NK-92 (cell line): Measurements from ENCODE around the gene MTREX.

Experiments used
- DNase-seq: peaks from one replicate; lab custom pipeline; 2025; ENCODE audit not compliant: unreplicated experiment; lab: John Stamatoyannopoulos, UW

Gene MTREX

GRCh38 chr5:55427157-55427556 is 119.4 kb downstream of the MTREX start:
- no peak for DNase-seq

DNA sequence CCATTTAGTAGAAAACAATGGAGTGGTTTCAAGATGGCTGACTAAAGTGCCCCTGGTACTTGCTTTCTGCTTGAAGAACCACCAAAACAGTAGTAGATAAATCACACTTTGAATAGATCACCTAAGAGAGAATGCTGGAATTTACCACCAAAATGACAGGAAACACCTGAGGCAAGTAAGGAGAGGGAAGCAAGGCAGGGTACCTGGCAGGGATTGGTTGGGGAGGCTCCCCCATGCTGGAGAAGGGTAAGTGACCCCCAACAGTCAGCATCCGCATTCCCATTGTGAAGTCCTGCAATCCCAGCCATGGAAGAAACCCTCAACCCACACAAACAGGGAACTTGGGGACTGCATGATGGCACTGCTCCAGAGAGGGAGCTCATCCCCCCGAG is 121.4 kb downstream of the MTREX start:
- DNase-seq = no peak

- DNase-seq = no peak
These were observed 121.9 kb downstream of the MTREX start for GRCh38 chr5:55429613-55430253.

DNA sequence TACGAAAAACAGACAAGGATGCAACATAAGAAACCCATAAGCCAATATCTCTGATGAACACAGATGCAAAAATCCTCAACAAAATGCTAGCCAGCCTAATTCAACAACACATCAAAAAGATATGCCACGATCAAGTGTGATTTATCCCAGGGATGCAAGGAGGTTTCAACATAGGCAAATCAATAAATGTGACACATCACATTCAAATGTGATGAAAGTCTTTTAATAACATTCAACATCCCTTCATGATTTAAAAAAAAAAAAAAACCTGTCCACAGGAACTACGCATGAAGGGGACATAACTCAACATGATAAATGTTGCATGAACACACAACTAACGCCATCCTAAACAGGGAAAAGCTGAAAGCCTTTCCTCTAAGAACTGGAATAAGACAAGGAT is 124.8 kb downstream of the MTREX start:
- DNase-seq = no peak

- DNase-seq = no peak
These were observed 129.7 kb downstream of the MTREX start for GRCh38 chr5:55437452-55437851.

DNA sequence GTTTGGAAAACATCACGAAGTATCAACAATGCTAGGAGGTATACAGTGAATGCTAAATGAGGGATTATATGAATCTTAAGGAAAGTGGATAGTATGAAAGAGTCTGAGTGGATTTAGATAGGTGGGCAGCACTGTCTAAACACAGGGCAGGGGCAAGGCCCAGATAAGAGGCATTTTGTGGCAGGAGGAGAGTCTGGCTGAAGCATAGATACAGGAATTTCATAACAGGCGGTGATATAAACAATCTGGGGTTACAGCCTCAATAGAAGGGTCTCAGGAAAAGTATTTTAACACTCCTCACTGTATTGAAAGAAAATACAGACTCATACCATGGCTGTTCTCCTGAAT is 130.0 kb downstream of the MTREX start:
- no peak for DNase-seq

DNA sequence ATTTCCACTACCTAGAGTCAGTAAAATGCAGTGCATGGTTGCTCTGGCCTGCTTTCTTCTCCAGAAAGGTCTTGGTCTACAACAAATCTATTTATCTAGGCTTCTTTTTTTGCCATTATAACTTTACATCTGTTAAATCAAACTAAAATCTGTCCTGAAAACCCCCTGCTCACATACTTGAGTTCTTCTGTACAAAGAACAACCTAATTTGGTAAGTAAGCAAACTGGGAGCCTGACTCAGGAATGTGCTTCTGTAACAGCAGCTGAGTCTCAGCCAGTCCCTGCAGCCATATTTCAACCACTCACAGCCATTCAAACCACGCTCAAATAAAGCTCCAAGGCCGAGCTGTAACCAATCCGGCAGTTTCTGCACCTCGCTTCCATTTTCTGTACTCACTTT is 131.2 kb downstream of the MTREX start:
- DNase-seq = no peak

- no peak for DNase-seq
These were observed 132.4 kb downstream of the MTREX start for GRCh38 chr5:55440188-55440646.

DNA sequence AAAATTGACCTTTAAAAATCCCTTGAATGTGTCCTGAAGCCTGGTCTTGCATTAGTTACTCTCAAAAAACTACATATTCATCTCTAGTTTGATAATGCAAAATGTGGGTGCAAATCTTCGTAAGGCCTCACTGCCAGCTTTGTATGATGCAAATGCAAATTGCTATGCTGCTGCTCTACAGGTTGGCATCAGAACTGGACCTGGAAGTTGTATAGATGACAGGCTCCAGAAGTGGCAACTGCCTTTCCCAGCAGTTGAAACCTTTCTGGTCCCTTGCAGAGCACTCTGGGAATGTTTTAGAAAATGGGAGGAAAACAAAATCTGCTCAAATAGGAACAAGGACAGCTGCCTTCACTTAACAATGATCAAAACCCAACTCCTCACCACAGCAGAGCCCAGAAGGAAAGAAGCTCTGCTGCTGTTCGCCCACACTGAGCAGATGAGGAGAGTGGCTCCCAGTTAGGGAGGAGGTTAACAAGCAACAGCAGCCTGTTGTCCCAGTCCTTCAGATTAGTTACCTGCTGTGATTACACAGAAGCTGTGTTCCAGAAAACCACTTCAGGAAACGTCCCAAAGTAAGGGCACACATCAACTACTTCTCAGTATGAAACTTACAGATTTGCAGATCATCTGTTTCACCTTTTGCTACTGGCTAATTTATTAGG is 133.4 kb downstream of the MTREX start:
- no peak for DNase-seq

- DNase-seq = no peak
These were observed 134.2 kb downstream of the MTREX start for GRCh38 chr5:55441954-55442353.

DNA sequence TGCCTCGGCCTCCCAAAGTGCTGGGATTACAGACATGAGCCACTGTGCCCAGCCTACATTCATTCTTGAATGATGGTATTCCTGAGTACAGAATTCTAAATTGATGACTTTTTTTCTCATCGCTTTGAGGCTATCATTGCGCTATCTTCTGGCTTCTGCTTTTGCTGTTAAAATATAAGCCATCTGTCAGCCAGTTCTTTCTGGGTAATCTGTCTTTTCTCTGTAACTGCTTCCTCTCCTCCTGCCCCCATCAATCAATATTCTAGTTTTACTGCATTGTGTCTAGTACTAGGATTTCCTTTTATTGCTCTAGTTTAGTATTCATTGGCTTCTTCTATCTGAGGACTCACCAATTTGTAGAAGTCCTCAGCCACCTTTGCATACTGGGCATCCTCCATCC is 138.0 kb downstream of the MTREX start:
- DNase-seq = no peak

DNA sequence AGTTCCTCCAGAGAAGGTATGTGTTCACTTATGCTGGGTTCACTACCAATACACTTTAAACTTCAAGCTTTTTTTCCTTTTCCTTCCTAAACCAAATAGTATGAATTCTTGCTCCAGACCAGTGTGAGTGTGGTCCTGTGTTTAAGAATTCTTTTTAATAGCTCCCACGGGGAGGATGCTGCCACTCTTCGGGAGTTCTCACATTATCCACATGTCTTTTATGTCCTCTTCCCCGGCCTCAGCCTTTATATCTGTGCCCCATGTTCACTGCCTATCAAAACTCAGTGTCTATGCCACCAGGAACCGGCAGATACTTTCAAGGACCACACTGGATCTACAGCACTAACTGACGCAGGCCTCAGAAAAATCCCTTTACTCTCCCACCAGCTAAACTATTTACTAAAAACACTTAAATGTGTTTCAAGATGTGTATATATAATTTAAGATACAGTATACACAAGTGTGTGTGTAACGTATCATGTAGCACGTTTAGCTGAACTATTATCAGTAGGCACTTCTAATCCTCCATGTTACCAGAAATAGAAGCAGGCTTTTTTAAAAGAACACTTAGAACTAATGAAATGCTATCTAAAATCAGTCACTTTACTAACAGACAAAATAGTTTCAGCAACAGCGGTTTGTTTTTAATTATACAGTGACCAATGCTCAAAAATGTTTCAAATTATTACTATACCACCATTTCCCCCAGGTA is 139.0 kb downstream of the MTREX start:
- DNase-seq = no peak

GRCh38 chr5:55450050-55450765 is 142.4 kb downstream of the MTREX start:
- no peak for DNase-seq

DNA sequence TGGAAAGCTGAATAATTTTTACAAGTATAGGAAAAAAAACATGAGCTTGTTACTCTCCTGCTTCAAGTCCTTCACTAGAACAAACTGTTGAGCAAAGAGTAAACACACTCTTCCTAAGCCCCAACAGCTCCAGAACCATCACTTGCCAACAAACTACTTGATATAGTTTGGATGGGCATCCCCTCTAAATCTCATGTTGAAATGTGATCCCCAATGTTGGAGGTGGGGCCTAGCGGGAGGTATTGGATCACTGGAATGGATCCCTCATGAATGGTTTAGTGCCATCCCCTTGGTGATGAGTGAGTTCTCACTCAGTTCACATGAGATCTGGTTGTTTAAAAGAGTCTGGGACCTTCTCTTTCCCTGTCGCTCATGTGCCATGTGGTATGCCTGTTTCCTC is 144.2 kb downstream of the MTREX start:
- DNase-seq = no peak

DNA sequence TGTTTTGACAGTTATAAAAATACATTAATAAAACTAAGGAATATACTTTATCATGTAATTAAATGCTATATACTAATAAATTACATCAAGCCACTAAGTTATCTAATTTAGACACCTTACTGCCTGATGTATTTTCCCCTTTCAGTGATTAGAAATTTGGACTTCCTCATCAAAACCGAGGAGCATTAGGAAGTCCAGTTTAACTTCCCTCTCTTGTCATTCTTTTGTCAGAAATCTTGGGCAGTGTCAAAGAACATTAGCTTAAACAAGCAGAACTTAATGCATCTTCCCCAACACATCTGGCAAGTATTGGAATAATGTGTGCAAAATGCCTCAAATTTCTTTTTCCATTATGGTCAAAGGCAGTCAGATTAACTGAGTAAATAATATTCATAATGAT is 145.4 kb downstream of the MTREX start:
- DNase-seq = no peak

- no peak for DNase-seq
These were observed 146.5 kb downstream of the MTREX start for GRCh38 chr5:55454282-55454681.

GRCh38 chr5:55456216-55456895 is 148.6 kb downstream of the MTREX start:
- DNase-seq = no peak

DNA sequence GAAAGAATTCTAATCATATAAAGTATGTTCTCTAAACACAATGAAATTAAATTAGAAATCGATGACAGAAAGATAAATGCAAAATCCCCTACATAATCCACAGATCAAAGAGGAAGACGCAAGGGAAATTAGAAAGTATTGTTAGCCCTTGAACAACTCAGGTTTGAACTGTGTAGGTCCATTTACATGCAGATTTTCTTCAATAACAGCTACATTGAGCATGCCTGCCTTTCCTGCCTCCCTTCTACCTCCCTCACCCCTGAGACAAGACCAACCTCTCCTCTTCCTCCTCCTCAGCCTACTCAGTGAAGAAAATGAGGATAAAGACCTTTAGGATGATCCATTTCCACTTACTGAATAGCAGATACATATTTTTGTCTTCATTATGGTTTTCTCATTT is 151.8 kb downstream of the MTREX start:
- DNase-seq = no peak

- no peak for DNase-seq
These were observed 155.8 kb downstream of the MTREX start for GRCh38 chr5:55463613-55464012.

DNA sequence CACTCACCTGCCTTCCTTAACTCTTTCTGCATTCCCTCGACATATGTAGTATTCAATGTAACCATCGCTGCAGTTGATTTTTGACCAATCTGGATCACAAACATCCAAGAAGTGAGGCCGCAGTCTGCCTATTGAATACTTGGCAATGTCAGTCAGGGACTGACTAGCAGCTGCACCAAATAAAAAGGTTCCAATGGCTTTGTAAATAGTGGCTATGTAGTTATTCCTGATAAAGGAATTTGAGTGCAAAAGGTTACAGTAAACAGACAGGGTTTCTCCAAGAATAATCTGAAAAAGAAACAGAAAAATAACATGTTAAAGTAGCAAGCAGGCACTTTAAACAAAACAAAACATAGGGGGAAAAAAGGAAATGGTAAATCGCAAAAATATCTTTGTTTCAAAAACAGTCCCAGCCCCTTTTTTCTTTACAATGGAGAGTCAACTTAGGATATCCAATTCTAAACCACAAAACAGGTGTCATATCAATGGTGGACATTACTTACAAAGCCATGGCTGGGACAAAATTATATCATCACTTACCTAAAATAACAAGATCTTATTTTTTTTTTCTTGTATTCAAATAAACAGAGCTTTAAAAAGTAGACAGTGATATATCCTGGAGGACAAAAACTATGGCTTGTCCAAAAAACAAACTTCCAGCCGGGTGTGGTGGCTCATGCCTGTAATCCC is 160.2 kb downstream of the MTREX start:
- no peak for DNase-seq

DNA sequence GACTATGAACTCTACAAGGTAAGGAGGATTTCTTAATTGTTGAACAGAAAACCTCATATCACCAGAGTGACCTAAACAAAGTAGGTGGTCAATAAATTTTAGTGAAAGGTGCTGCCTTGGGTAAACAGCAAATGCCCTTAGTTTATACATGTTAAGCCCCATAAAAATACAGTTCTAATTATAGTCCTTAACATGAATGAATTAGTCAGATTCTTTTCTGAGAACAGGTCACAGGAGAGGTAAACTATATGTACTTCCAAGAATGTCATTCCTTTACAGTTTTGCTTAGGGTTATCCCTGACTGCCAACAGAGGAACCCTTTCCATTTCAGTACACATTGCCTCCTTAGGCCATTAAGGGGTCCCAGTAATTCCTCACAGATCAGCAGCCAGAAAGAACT is 162.1 kb downstream of the MTREX start:
- no peak for DNase-seq
